ENCODE results near the gene CRACR2B. TPM values are rescaled to one million over a fixed set of nuclear protein-coding genes. Genes with fewer than 3 reads are reported as not detected.

CRACR2B gene
- total RNA-seq, 1 experiment from 2014 or later = 11.8 TPM

GRCh38 chr11:803770-804598 lies 23.7 kb upstream of the CRACR2B start:
- no peaks in the 10 kb centered on the region for H3K9me3 ChIP-seq (ENCODE audit: control insufficient read depth in 1 of 2, insufficient read depth in 1 of 2, low read depth in 1 of 2, low read length in 2 of 2)
- peak overlapping the region; percentile 87 for H3K4me2 ChIP-seq (ENCODE audit: low read length)
- H4K20me1 ChIP-seq (ENCODE audit: insufficient read depth) = no peaks in the 10 kb centered on the region
- H3K79me2 ChIP-seq (ENCODE audit: insufficient read depth, low read length) = peaks cover 27% of the 10 kb centered on the region
- BruUV-seq (replicated peaks) = no TSS peak
- intact Hi-C loops (cut with micrococcal nuclease) = no loop called here
- ChIA-PET CTCF (no interaction called here), RAD21 (ENCODE audit: low non-redundant PET in 1 of 2, low total read pairs in 2 of 2, uncharacterized antibody in 2 of 2, unreplicated experiment in 2 of 2) (no interaction called here), POLR2A (interaction anchor here (1.5 kb wide), 1 partner anchor 31 kb away, joined by 3 read pairs; no protein-coding TSS in a partner anchor)
- peaks cover 0 to 9% of the 10 kb centered on the region in 2 experiments; a peak in 1 of 4 replicates for H3K36me3 ChIP-seq (ENCODE audit: control insufficient read depth in 1 of 2, insufficient read depth in 2 of 2, low read length in 2 of 2)
- no peak for TF ChIP-seq ZNF274 (IDR thresholded peaks at IDR 0.05; ENCODE audit: low read depth, low read length)
- no peak for TF ChIP-seq ATF3 (IDR thresholded peaks at IDR 0.05)
- TF ChIP-seq CBX3 (IDR thresholded peaks at IDR 0.05; ENCODE audit: low read depth) = no peak
- no peak for TF ChIP-seq RAD21 (IDR thresholded peaks at IDR 0.05; ENCODE audit: low read depth)
- TF ChIP-seq EGR1 (IDR thresholded peaks at IDR 0.05; ENCODE audit: low read depth) = no peak
- TF ChIP-seq SP1 (IDR thresholded peaks at IDR 0.05; ENCODE audit: low read depth) = no peak
- TF ChIP-seq SRF (IDR thresholded peaks at IDR 0.05; ENCODE audit: low read depth) = no peak
- TF ChIP-seq ZBTB33 (IDR thresholded peaks at IDR 0.05; ENCODE audit: extremely low read depth, insufficient replicate concordance, low read length) = no peak
- TF ChIP-seq ELF1 (IDR thresholded peaks at IDR 0.05; ENCODE audit: borderline replicate concordance, low read depth) = no peak
- TF ChIP-seq ZFX (IDR thresholded peaks at IDR 0.05) = no peak
- TF ChIP-seq EZH2 (IDR thresholded peaks at IDR 0.05) = no peak
- TF ChIP-seq EZH2phosphoT487 (IDR thresholded peaks at IDR 0.05; ENCODE audit: borderline replicate concordance) = no peak
- no peak for TF ChIP-seq CEBPB (IDR thresholded peaks at IDR 0.05; ENCODE audit: low read depth)
- TF ChIP-seq POLR2AphosphoS5 (IDR thresholded peaks at IDR 0.05; ENCODE audit: low read depth, low read length) = no peak
- TF ChIP-seq TCF7L2 (IDR thresholded peaks at IDR 0.05; ENCODE audit: borderline replicate concordance, extremely low read depth, insufficient read depth, insufficient read length) = no peak
- no peak for TF ChIP-seq POLR2A (IDR thresholded peaks at IDR 0.05; ENCODE audit: borderline replicate concordance, extremely low read depth, insufficient read depth, insufficient read length)
- TF ChIP-seq CTCF (IDR thresholded peaks at IDR 0.05 in 2 of 3, conservative IDR thresholded peaks at IDR 0.05 in 1 of 3; ENCODE audit: borderline replicate concordance in 1 of 3, insufficient read depth in 1 of 3, low read depth in 2 of 3, low read length in 2 of 3) = no peak
- TF ChIP-seq FOSL1 (IDR thresholded peaks at IDR 0.05; ENCODE audit: low read depth) = no peak
- DNase-seq (ENCODE audit: low read depth, low spot score) = no peak
- H3K9me2 ChIP-seq (ENCODE audit: insufficient read depth) = no peaks in the 10 kb centered on the region
- H2AFZ ChIP-seq (ENCODE audit: low read depth, low read length, poor library complexity, severe bottlenecking) = no peak overlapping the region
- H3K27ac ChIP-seq (ENCODE audit: low read depth, low read length) = peak overlapping the region; percentile 93
- peaks cover 22 to 34% of the 10 kb centered on the region in 2 experiments for H3K4me1 ChIP-seq (ENCODE audit: control insufficient read depth in 1 of 2, insufficient read depth in 2 of 2, low read length in 2 of 2)
- peak overlapping the region; percentile 83 for H3K9ac ChIP-seq (ENCODE audit: low read length)
- no peaks in the 10 kb centered on the region for H3K27me3 ChIP-seq (ENCODE audit: insufficient read depth, low read length)
- no peak for ATAC-seq
- peak overlapping the region; percentile 66 to 72 for H3K4me3 ChIP-seq (replicated peaks in 1 of 2; ENCODE audit: low read depth in 1 of 2, low read length in 2 of 2)

All from HCT116 (cell line).